RWPE2 (cell line): ENCODE data around the gene SPACA7.

ENCODE experiments used
- ATAC-seq: fragments of 200-7000 bp; cut with Tn5 transposase; 3 replicates; pipeline ENCODE4 v1.9.1; 2021; ENCODE audit warnings: low read depth
- DNase-seq: peaks from one replicate; pipeline ENCODE4 v3.0.0-alpha.2; 2020; ENCODE audit warnings: low spot score
- H3K27ac ChIP-seq: fragments of 450-650 bp; 2 replicates; pipeline ENCODE4 v1.5.1; 2017; ENCODE audit warnings: mild to moderate bottlenecking; ENCODE audit not compliant: poor library complexity, severe bottlenecking
- H3K27me3 ChIP-seq: fragments of 250-450 bp; sonication (Bioruptor Pico); 2 replicates; pipeline ENCODE4 v1.5.1; 2021; ENCODE audit warnings: mild to moderate bottlenecking, moderate library complexity; ENCODE audit not compliant: insufficient read depth, poor library complexity, severe bottlenecking
- H3K36me3 ChIP-seq: fragments of 250-450 bp; sonication (Bioruptor Pico); 2 replicates; pipeline ENCODE4 v1.5.1; 2020; ENCODE audit warnings: low read depth, mild to moderate bottlenecking, moderate library complexity
- H3K4me1 ChIP-seq: fragments of 250-450 bp; sonication (Bioruptor Pico); 2 replicates; pipeline ENCODE4 v1.5.1; 2021; ENCODE audit warnings: mild to moderate bottlenecking, moderate library complexity; ENCODE audit not compliant: insufficient read depth, poor library complexity, severe bottlenecking
- H3K4me3 ChIP-seq: fragments of 250-450 bp; sonication (Bioruptor Pico); 2 replicates; pipeline ENCODE4 v1.5.1; 2021; ENCODE audit warnings: mild to moderate bottlenecking, moderate library complexity; ENCODE audit not compliant: severe bottlenecking
- H3K9me3 ChIP-seq: fragments of 250-450 bp; sonication (Bioruptor Pico); 2 replicates; pipeline ENCODE4 v1.5.1; 2021; ENCODE audit warnings: mild to moderate bottlenecking, moderate library complexity; ENCODE audit not compliant: severe bottlenecking
- TF ChIP-seq, protein P1 (sequence below): fragments of 450-650 bp; IDR thresholded peaks from one replicate; pipeline ENCODE4 v1.5.1; 2017; ENCODE audit warnings: mild to moderate bottlenecking, moderate library complexity; ENCODE audit not compliant: poor library complexity, severe bottlenecking

SPACA7 gene

DNA sequence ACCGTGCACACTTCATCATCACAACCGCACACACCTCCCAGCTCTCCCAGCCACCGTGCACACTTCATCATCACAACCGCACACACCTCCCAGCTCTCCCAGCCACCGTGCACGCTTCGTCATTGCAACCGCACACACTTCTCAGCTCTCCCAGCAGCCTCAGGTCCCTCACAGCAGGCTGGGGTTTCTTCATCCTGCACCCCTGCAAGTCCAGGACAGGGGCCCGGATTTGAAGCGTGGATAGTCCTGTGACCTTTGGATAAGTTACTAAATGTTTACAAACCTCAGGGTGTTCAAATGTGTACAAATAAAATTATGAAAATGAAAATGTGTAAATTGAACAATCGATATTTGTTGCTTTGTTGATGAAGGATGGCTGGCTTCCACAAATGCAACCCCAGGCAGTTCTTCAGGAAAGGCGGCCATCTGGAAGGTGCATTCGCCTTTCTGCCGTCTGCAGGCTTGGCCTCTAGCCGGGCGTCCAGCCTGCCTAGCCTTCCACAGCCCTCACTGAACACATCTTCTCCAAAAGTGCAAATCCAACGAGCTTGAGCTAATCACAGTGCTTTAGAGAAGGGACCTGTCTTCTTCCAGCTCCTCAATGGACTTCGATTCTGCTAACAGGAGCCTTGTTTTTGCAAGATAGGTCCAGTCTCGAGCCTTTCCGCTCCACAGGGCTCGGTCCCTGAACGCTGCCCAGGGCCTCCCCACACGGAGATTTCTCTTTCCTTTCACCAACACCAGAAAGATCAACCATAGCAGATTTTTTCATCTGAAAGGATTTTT lies 74.2 kb downstream of the SPACA7 start:
- no peak overlapping the region for H3K4me3 ChIP-seq
- TF ChIP-seq, protein P1, sequence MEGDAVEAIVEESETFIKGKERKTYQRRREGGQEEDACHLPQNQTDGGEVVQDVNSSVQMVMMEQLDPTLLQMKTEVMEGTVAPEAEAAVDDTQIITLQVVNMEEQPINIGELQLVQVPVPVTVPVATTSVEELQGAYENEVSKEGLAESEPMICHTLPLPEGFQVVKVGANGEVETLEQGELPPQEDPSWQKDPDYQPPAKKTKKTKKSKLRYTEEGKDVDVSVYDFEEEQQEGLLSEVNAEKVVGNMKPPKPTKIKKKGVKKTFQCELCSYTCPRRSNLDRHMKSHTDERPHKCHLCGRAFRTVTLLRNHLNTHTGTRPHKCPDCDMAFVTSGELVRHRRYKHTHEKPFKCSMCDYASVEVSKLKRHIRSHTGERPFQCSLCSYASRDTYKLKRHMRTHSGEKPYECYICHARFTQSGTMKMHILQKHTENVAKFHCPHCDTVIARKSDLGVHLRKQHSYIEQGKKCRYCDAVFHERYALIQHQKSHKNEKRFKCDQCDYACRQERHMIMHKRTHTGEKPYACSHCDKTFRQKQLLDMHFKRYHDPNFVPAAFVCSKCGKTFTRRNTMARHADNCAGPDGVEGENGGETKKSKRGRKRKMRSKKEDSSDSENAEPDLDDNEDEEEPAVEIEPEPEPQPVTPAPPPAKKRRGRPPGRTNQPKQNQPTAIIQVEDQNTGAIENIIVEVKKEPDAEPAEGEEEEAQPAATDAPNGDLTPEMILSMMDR = no peak
- peaks cover 14% of the 10 kb centered on the region for H3K27me3 ChIP-seq
- no peaks in the 10 kb centered on the region for H3K9me3 ChIP-seq
- DNase-seq (no peak), ATAC-seq (no peak)
- H3K36me3 ChIP-seq = no peaks in the 10 kb centered on the region
- H3K4me1 ChIP-seq = no peaks in the 10 kb centered on the region
- no peak overlapping the region for H3K27ac ChIP-seq

DNA sequence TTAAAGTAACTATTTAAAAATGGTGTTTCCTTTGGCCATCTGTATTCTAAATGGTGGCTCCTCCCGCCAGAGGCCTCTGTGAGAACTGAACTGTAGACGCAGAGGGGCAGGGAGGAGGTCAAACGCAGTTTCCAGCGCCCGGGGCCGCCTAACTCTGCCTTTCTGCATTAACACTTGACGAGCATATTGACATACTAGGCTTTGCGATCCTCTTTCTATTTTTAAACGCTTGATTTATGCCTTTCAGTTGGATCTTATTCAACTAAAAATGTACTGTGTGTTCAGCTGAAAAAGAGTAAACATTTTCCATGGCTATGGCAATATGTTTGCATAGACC lies 74.7 kb downstream of the SPACA7 start:
- Histone ChIP-seq H3K36me3 (no peaks in the 10 kb centered on the region), H3K4me1 (no peaks in the 10 kb centered on the region), H3K9me3 (no peaks in the 10 kb centered on the region), H3K27ac (no peak overlapping the region), H3K4me3 (no peak overlapping the region), H3K27me3 (peaks cover 14% of the 10 kb centered on the region)
- ATAC-seq (no peak), DNase-seq (no peak)
- TF ChIP-seq, protein P1 = no peak

DNA sequence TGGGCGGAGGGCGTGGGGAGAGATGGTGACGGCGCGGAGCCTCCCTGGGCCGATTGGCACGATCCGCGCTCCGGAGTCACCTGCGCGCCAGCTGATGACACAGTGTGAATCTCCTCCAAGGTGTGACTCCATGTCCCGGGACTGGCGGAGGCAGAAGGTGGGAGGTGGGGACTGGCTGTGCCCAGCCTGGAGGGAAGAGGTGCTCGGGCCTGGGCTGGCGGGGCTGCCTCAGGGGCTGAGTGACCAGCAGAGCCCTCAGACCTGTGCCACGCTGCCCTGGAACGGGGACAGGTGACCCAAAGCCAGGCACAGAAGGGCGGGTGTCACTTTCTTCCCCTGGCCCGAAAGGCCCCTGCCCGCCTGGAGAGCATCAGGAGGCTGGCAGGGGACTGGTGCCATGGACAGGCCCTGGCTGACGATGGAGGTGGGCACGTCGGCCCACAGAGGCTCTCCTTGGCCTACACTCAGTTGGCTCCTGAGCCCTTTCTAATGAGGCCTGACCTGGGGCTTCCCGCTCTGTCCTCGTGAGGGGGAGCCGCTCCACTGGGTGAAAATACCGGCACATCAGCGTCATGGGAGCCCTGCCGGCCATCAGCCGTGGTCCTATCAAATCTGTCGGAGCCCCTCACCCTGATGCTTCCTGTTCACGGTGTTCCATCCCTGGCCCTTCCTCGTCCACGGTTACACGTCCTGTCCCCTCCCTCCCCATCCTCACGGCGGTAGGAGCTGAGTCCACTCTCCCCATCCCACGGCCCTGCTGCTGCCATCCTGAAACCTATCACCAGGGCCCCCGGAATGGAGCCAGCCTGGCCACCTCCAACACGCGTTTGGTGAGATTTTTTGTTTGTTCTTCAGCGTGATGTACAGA lies 75.6 kb downstream of the SPACA7 start:
- H3K9me3 ChIP-seq = no peaks in the 10 kb centered on the region
- peaks cover 14% of the 10 kb centered on the region for H3K27me3 ChIP-seq
- H3K4me1 ChIP-seq = no peaks in the 10 kb centered on the region
- no peak overlapping the region for H3K27ac ChIP-seq
- TF ChIP-seq, protein P1 = no peak
- DNase-seq = no peak
- no peaks in the 10 kb centered on the region for H3K36me3 ChIP-seq
- 0 out of 3 replicates have a peak, but pooled peaks have one; percentile 10 for ATAC-seq
- no peak overlapping the region for H3K4me3 ChIP-seq

DNA sequence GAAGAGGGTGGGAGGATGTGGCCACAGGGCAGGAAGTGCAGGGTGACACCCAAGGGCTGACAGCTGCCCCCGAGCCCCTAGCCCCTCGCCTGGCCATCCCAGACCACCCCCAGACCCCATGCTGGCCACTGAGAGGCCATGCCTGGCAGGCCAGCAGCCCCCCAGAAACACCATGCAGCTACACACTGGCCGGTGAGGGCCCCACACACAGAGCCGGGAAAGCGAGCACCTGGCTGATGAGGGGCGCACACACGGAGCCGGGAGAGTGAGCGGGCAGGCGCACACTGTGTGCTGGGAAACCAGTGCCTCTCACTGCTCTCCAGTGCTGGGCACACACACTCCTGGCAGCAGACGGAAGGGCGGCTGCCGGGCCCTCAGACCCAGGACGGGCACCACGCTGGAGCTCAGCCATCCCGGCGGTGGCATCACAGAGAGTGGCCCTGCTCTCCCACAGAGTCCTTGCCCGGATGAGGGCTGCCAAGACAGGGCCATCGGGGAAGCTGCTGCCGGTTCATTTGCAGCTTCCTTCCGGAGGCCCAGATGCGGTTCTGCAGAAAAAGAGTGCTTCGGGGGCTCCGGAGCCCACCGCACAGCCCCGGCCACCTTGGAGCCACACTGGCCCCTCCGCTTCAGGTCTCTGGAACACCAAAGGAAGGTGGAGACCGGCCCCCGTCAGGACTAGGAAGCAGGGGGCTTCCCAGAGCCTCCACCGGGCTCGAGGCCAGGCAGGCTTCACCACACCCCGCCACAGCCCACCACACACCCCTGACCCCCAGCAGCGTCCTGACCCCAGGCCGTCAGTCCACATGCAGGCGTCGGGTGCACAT lies 76.4 kb downstream of the SPACA7 start:
- H3K27me3 ChIP-seq = peaks cover 14% of the 10 kb centered on the region
- DNase-seq (no peak), ATAC-seq (no peak)

More for the DNA sequence above, 76.4 kb downstream of the SPACA7 start:
- Histone ChIP-seq H3K4me3 (no peak overlapping the region), H3K27ac (no peak overlapping the region), H3K9me3 (no peaks in the 10 kb centered on the region), H3K4me1 (no peaks in the 10 kb centered on the region), H3K36me3 (no peaks in the 10 kb centered on the region)
- TF ChIP-seq, protein P1 = no peak
